IPS-15b (cell line): ENCODE data around the gene RPAP2.
"Not testable (repeated sequence)": the region's sequence is repeated elsewhere in the genome, so short reads cannot be mapped to it uniquely, and the experiment has no call there.

Experiments used
- H3K27me3 ChIP-seq: one replicate; pipeline ENCODE4 v1.6.1; 2013; ENCODE audit warnings: low read length; ENCODE audit not compliant: control insufficient read depth, insufficient read depth
- H3K36me3 ChIP-seq: one replicate; pipeline ENCODE4 v1.6.1; 2013; ENCODE audit warnings: low read length; ENCODE audit not compliant: control insufficient read depth, insufficient read depth
- H3K4me1 ChIP-seq: one replicate; pipeline ENCODE4 v1.6.1; 2013; ENCODE audit warnings: mild to moderate bottlenecking, low read length; ENCODE audit not compliant: control insufficient read depth, insufficient read depth
- H3K4me3 ChIP-seq: one replicate; pipeline ENCODE4 v1.5.1; 2013; ENCODE audit warnings: low read depth, low read length
- H3K9ac ChIP-seq: one replicate; pipeline ENCODE4 v1.6.1; 2013; ENCODE audit warnings: low read depth, mild to moderate bottlenecking, low read length
- H3K9me3 ChIP-seq: one replicate; pipeline ENCODE4 v1.6.1; 2013; ENCODE audit warnings: mild to moderate bottlenecking, low read length; ENCODE audit not compliant: control insufficient read depth, insufficient read depth

RPAP2 gene

GRCh38 chr1:92398519-92398918 lies 99.7 kb downstream of the RPAP2 start:
- no peaks in the 10 kb centered on the region for H3K27me3 ChIP-seq
- H3K36me3 ChIP-seq = peaks cover 3% of the 10 kb centered on the region
- H3K4me3 ChIP-seq = no peak overlapping the region
- H3K9me3 ChIP-seq = peaks cover 3% of the 10 kb centered on the region
- no peak overlapping the region for H3K9ac ChIP-seq
- H3K4me1 ChIP-seq = no peaks in the 10 kb centered on the region

GRCh38 chr1:92399076-92399475 lies 100.2 kb downstream of the RPAP2 start:
- Histone ChIP-seq H3K36me3 (peaks cover 3% of the 10 kb centered on the region), H3K9ac (no peak overlapping the region), H3K4me1 (no peaks in the 10 kb centered on the region), H3K4me3 (no peak overlapping the region), H3K9me3 (no peaks in the 10 kb centered on the region), H3K27me3 (no peaks in the 10 kb centered on the region)

DNA sequence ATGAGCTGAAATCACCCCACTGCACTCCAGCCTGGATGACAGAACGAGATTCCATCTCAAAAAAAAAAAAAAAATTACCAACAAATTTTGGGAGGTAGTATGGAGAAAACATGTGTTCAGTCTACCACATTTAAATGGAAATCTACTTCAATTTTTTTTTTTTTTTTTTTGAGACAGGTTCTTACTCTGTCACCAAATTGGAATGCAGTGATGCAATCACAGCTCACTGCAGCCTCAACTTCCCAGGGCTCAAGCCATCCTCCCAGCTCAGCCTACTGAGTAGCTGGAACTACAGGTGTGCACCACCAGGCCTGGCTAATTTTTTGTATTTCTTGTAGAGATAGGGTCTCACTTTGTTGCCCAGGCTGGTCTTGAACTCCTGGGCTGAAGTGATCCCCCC lies 105.8 kb downstream of the RPAP2 start:
- H3K27me3 ChIP-seq = no peaks in the 10 kb centered on the region
- no peaks in the 10 kb centered on the region for H3K4me1 ChIP-seq
- peaks cover 3% of the 10 kb centered on the region for H3K36me3 ChIP-seq
- H3K9me3 ChIP-seq = no peaks in the 10 kb centered on the region
- H3K4me3 ChIP-seq = no peak overlapping the region
- H3K9ac ChIP-seq = no peak overlapping the region

DNA sequence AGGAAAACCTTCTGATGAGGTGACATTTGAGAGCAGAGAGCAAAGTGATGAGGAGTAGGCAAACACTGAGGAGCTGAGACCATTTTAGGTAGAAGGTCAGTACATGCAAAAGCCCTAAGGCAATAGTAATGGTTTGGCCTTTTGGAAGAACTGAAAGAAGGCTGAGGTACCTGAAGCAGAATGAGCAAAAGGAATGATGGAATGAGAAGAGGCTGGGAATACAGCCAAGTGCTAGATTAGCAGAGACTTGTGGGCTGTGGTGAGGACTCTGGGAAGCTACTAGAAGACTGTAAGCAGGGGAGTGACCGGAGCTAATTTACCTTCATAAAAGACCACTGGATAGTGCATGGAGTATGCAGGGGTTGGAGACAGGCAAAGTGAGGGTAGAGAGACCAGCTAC lies 110.0 kb downstream of the RPAP2 start:
- H3K9ac ChIP-seq = no peak overlapping the region
- no peaks in the 10 kb centered on the region for H3K36me3 ChIP-seq
- H3K27me3 ChIP-seq = no peaks in the 10 kb centered on the region
- no peaks in the 10 kb centered on the region for H3K4me1 ChIP-seq
- no peak overlapping the region for H3K4me3 ChIP-seq
- no peaks in the 10 kb centered on the region for H3K9me3 ChIP-seq

DNA sequence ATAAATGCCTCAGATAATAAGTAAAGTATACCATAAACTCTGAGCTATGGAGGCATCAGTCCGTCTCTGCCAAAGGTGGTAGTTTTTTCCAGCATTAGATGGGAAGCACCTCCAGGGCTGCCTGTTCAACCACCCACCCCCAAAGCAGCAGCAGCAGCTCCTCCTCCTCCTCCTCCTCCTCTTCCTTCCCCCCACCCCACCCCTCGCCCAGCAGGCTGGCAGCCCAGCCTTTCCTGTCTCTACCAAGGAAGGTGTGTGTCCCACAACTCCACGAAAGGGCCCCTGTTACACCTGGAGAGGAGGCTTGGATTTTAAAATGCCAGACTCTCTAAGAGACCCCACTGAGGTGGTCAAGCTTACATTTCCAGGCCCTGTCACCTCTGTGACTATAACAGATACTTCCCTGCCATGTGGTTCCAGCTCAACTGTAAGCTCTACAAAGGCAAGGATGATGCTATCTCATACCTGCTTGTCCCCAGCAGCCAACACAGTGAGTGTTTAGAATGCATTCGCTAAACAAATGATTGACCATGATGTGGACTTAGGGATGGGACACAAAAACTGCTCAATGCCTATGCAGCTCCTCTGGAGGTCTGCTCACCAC lies 111.2 kb downstream of the RPAP2 start:
- Histone ChIP-seq H3K4me3 (no peak overlapping the region), H3K9me3 (no peaks in the 10 kb centered on the region), H3K27me3 (no peaks in the 10 kb centered on the region), H3K9ac (no peak overlapping the region), H3K36me3 (no peaks in the 10 kb centered on the region), H3K4me1 (no peaks in the 10 kb centered on the region)

DNA sequence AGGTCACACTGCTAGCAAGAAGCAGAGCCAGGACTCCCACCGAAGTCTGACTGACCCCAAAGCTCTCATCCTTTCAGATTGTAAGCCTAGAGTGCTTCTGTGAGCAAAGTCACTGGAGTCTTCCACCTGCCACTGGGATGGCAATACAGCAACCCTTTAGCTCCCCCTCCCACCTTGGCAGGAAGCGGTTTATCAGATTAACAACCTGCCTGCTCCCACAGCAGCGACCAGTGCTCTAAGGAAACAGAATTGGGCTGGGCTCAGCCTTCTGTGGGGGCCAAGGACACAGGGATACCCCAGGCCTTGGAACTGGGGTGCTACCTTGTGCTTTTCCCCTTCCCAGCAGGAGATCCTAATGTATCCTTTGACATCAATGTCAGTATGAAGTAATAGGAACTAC lies 111.8 kb downstream of the RPAP2 start:
- Histone ChIP-seq H3K9ac (no peak overlapping the region), H3K36me3 (no peaks in the 10 kb centered on the region), H3K4me3 (no peak overlapping the region), H3K4me1 (no peaks in the 10 kb centered on the region), H3K27me3 (no peaks in the 10 kb centered on the region), H3K9me3 (no peaks in the 10 kb centered on the region)

GRCh38 chr1:92411511-92411910 lies 112.7 kb downstream of the RPAP2 start:
- Histone ChIP-seq H3K36me3 (no peaks in the 10 kb centered on the region), H3K9ac (no peak overlapping the region), H3K9me3 (no peaks in the 10 kb centered on the region), H3K27me3 (no peaks in the 10 kb centered on the region), H3K4me3 (no peak overlapping the region), H3K4me1 (no peaks in the 10 kb centered on the region)

DNA sequence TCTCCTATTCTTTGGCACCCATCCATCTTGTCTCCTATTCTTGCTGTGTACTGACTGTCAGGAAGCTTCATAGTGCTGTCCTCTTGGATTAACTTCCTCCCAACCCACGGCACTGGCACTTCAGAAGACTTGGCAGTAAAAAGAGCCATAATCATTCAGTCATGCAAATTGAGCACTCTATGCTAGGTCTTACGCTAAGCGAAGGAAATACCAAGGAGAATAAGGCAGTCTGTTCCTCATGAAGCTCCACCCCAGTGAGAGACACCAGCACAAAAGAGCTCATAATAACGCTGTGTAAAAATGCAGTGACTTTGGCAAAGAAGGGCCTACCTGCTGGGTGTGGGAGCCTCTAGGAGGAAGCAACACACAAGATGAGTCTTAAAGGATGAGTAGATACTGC lies 120.8 kb downstream of the RPAP2 start:
- Histone ChIP-seq H3K27me3 (no peaks in the 10 kb centered on the region), H3K4me1 (no peaks in the 10 kb centered on the region)

DNA sequence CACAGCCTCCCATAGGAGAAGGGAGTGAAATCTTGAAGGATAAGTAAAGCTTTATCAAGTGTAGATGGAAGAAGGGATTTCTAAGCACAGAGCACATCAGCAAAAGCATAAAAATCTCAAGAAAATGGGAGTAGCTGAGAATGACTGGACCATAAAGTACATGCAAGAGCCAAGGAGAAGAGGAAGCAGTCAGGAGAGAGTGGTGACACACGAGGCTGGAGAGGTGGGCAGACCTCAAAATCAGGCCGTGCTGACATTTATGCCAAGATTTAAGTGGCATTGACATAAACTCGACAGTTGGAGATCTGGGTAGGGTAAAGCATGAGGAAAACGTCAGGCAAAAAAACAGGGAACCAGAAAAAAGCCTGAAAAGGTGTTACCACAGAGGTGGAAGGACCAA lies 125.5 kb downstream of the RPAP2 start:
- Histone ChIP-seq H3K4me3 (no peak overlapping the region), H3K4me1 (peaks cover 9% of the 10 kb centered on the region), H3K9me3 (no peaks in the 10 kb centered on the region), H3K27me3 (no peaks in the 10 kb centered on the region), H3K36me3 (no peaks in the 10 kb centered on the region), H3K9ac (no peak overlapping the region)

More for the DNA sequence above, 120.8 kb downstream of the RPAP2 start:
- Histone ChIP-seq H3K4me3 (no peak overlapping the region), H3K9ac (no peak overlapping the region), H3K36me3 (no peaks in the 10 kb centered on the region), H3K9me3 (no peaks in the 10 kb centered on the region)

DNA sequence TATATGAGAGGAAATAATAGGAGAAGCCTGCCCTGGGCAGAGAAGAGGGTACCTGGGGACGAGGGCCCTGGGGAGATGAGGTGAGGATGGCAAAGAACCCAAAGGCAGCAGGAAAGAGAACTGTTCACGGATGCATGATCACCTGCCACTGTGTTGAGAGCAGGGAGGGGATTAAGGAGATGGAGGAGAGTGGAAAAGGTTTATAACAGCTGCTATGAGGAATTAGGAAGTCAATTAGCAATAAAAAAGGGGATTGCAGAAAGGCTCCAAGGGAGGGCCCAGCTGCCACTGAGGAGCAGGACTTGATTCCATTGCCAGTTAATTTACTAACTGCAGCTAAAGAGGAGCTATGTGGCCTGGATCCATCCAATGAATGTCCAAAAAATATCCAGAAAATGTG lies 126.8 kb downstream of the RPAP2 start:
- Histone ChIP-seq H3K4me3 (no peak overlapping the region), H3K4me1 (peaks cover 9% of the 10 kb centered on the region), H3K9ac (no peak overlapping the region), H3K36me3 (no peaks in the 10 kb centered on the region), H3K27me3 (no peaks in the 10 kb centered on the region), H3K9me3 (no peaks in the 10 kb centered on the region)

DNA sequence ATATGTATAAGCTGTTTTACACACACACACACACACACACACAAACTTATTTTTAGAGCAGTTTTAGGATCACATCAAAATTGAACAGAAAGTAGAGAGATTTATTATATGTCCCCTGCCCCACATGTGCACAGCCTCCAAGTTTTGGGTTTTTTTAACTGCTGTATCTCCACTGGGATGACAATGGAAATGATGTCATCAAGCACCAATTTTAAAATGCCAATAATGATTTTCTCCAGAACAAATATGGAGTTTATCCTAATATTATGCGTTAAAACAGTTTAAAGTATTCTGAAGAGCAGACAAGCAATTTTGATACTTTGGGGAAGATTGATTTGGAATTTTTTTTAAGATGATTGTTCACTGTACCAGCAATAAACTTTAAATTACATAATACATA lies 131.2 kb downstream of the RPAP2 start:
- H3K4me3 ChIP-seq = no peak overlapping the region
- peaks cover 9% of the 10 kb centered on the region for H3K4me1 ChIP-seq
- no peaks in the 10 kb centered on the region for H3K27me3 ChIP-seq
- H3K36me3 ChIP-seq = no peaks in the 10 kb centered on the region
- H3K9me3 ChIP-seq = no peaks in the 10 kb centered on the region
- no peak overlapping the region for H3K9ac ChIP-seq

- H3K9ac ChIP-seq, H3K4me1 ChIP-seq, H3K27me3 ChIP-seq, H3K4me3 ChIP-seq, H3K9me3 ChIP-seq, H3K36me3 ChIP-seq: not testable (repeated sequence)
Measured at GRCh38 chr1:92434572-92434971, 135.7 kb downstream of the RPAP2 start.
